K562 (cell line): ENCODE data around the gene CS. TPM values are rescaled to one million over a fixed set of nuclear protein-coding genes. Genes with fewer than 3 reads are reported as not detected.

Experiments used
- ARID1B ChIP-seq: fragments of 450-650 bp; IDR thresholded peaks from 2 replicates; pipeline ENCODE4 v1.6.1; 2016; ENCODE audit warnings: antibody characterized with exemption, mild to moderate bottlenecking, inconsistent platforms
- CTCFL ChIP-seq: IDR thresholded peaks from 2 replicates; pipeline ENCODE4 v1.6.1; 2011; ENCODE audit warnings: borderline replicate concordance, low read depth, mild to moderate bottlenecking, moderate library complexity, low read length; ENCODE audit not compliant: insufficient read depth, poor library complexity, severe bottlenecking
- POLR3A ChIP-seq: IDR thresholded peaks from 2 replicates; pipeline ENCODE4 v1.6.1; 2011; ENCODE audit warnings: borderline replicate concordance, mild to moderate bottlenecking, moderate library complexity; ENCODE audit not compliant: insufficient read length, insufficient read depth; ENCODE audit errors: extremely low read depth
- SNAPC5 ChIP-seq: fragments of 250-450 bp; sonication (Bioruptor Pico); IDR thresholded peaks from 2 replicates; pipeline ENCODE4 v1.8.0; 2021; ENCODE audit warnings: moderate library complexity, mild to moderate bottlenecking, inconsistent platforms
- ZNF644 ChIP-seq: fragments of 200-800 bp; sonication (Bioruptor generic); IDR thresholded peaks from 2 replicates; pipeline ENCODE4 v1.6.1; 2016; ENCODE audit warnings: low read depth, missing genetic modification characterization, missing compliant biosample characterization
- polyA plus RNA-seq, 8 experiments: library from polyadenylated mRNA; depleted of rRNA in 4 of 8; stranded (reverse) in 5 of 8; unstranded in 3 of 8; fragments of >200 nt; fragmentation: Nextera tagmentation in 2 of 8; fragmentation: Illumina TruSeq in 1 of 8; extraction: Ambion mirVana in 2 of 8; extraction: Trizol in 1 of 8; gene quantifications; 2 replicates each; pipeline versions ENCODE4 v1.2.1 to v1.2.3, GENCODE V29; 2011 to 2014; ENCODE audit warnings: inconsistent platforms in 1 of 8, missing spikeins in 1 of 8
- total RNA-seq, 7 experiments: library from RNA; depleted of rRNA in 6 of 7; stranded (reverse); fragments of >200 nt in 6 of 7; fragmentation: Illumina TruSeq in 2 of 7; extraction: Trizol in 2 of 7; gene quantifications; 2 replicates each; pipeline versions ENCODE4 v1.2.1 to v1.2.3, GENCODE V29; 2011 to 2021; ENCODE audit warnings: low replicate concordance in 1 of 7
- TF ChIP-seq, protein P1 (sequence below): sonication (generic); formaldehyde crosslinking; IDR thresholded peaks from 2 replicates; pipeline ENCODE4 v1.9.0; 2022; ENCODE audit warnings: mild to moderate bottlenecking, missing genetic modification reagents

Gene CS
- total and polyA plus RNA-seq, 9 of the 15 experiments (the other 6 are each of a cell fraction or from before 2014, with no cell fraction given): 99.9 to 390 (median 149) TPM

GRCh38 chr12:56339158-56339422, 39.0 kb upstream of the CS start (continued):
- TF ChIP-seq CTCFL (no peak), POLR3A (no peak), ARID1B (no peak), ZNF644 (tag) (no peak), SNAPC5 (CRISPR knock-in tag) (no peak)
- TF ChIP-seq, protein P1, sequence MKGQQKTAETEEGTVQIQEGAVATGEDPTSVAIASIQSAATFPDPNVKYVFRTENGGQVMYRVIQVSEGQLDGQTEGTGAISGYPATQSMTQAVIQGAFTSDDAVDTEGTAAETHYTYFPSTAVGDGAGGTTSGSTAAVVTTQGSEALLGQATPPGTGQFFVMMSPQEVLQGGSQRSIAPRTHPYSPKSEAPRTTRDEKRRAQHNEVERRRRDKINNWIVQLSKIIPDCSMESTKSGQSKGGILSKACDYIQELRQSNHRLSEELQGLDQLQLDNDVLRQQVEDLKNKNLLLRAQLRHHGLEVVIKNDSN (CRISPR knock-in tag): no peak
